AG20443 (cell line): ENCODE results near the gene IPO13.
A peak's percentile ranks its signal among the peaks of the same experiment; 100 is the strongest.

ENCODE experiments used
- DNase-seq: peaks from one replicate; pipeline ENCODE4 v3.0.0; 2012; ENCODE audit warnings: low spot score, mixed read lengths

The IPO13 gene

GRCh38 chr1:43951021-43951985, 4.6 kb downstream of the IPO13 start:
- DNase-seq: no peak

GRCh38 chr1:43952731-43953346, 6.1 kb downstream of the IPO13 start:
- DNase-seq: no peak

- no peak for DNase-seq
Measured at GRCh38 chr1:43953361-43953760, 6.6 kb downstream of the IPO13 start.

GRCh38 chr1:43954036-43954435, 7.3 kb downstream of the IPO13 start:
- DNase-seq: no peak

- DNase-seq: no peak
Measured at GRCh38 chr1:43956234-43956633, 9.5 kb downstream of the IPO13 start.

GRCh38 chr1:43957407-43958040, 10.8 kb downstream of the IPO13 start:
- no peak for DNase-seq

GRCh38 chr1:43958351-43959255, 11.9 kb downstream of the IPO13 start:
- no peak for DNase-seq

- no peak for DNase-seq
Measured at GRCh38 chr1:43960798-43961197, 14.0 kb downstream of the IPO13 start.

- DNase-seq: no peak
Measured at GRCh38 chr1:43961692-43962091, 14.9 kb downstream of the IPO13 start.

- DNase-seq: no peak
Measured at GRCh38 chr1:43962324-43962723, 15.6 kb downstream of the IPO13 start.

GRCh38 chr1:43963006-43963405, 16.3 kb downstream of the IPO13 start:
- no peak for DNase-seq

- DNase-seq: no peak
Measured at GRCh38 chr1:43963890-43964289, 17.1 kb downstream of the IPO13 start.

GRCh38 chr1:43965316-43965715, 18.6 kb downstream of the IPO13 start:
- DNase-seq: no peak

- DNase-seq: peak; percentile 34
Measured at GRCh38 chr1:43968348-43968948, 21.7 kb downstream of the IPO13 start.

GRCh38 chr1:43969416-43969745, 22.6 kb downstream of the IPO13 start:
- no peak for DNase-seq

- DNase-seq: peak; percentile 99
Measured at GRCh38 chr1:43969746-43970466, 23.2 kb downstream of the IPO13 start, which contains the start of gene DPH2. TSS of gene DPH2 (plus strand) at chr1:43970010. CDS start at chr1:43970176, 166 bp downstream.

GRCh38 chr1:43970502-43970901, 23.8 kb downstream of the IPO13 start:
- DNase-seq: no peak

- no peak for DNase-seq
Measured at GRCh38 chr1:43970911-43971310, 24.2 kb downstream of the IPO13 start.

GRCh38 chr1:43971336-43971980, 24.7 kb downstream of the IPO13 start:
- DNase-seq: no peak

GRCh38 chr1:43973981-43974442, 27.3 kb downstream of the IPO13 start:
- DNase-seq: no peak
